Cardiac muscle cell (in vitro differentiated cells and primary cell): Measurements from ENCODE around the gene TCF7. TPM values are rescaled to one million over a fixed set of nuclear protein-coding genes. Genes with fewer than 3 reads are reported as not detected.

Experiments used
- DNase-seq, 2 donors: peaks; one replicate each; pipeline versions ENCODE4 v3.0.0 to v3.0.0-alpha.2; 2010 to 2017; ENCODE audit warnings: low read depth in 1 of 2, low spot score in 1 of 2
- H3K27ac ChIP-seq: fragments of 200-600 bp; sonication (generic); 2 replicates; pipeline ENCODE4 v1.5.1; 2016
- H3K27me3 ChIP-seq: fragments of 200-600 bp; sonication (generic); 2 replicates; pipeline ENCODE4 v1.6.0; 2016; ENCODE audit warnings: control low read depth
- H3K36me3 ChIP-seq: fragments of 200-600 bp; sonication (generic); 2 replicates; pipeline ENCODE4 v1.5.1; 2016; ENCODE audit warnings: control low read depth
- H3K4me1 ChIP-seq: fragments of 200-600 bp; sonication (generic); 2 replicates; pipeline ENCODE4 v1.8.1; 2017; ENCODE audit warnings: low read depth, mild to moderate bottlenecking, mixed run types
- H3K4me3 ChIP-seq: fragments of 200-600 bp; sonication (generic); 2 replicates; pipeline ENCODE4 v1.5.1; 2016; ENCODE audit warnings: mild to moderate bottlenecking
- H3K9me3 ChIP-seq: fragments of 200-600 bp; sonication (generic); 2 replicates; pipeline ENCODE4 v1.5.1; 2017; ENCODE audit warnings: low read depth, mild to moderate bottlenecking, control low read depth
- CTCF ChIP-seq: IDR thresholded peaks from 2 replicates; pipeline ENCODE4 v1.5.1; 2012; ENCODE audit warnings: low read depth, mild to moderate bottlenecking, low read length
- polyA plus RNA-seq: library from polyadenylated mRNA; unstranded; fragments of >200 nt; fragmentation: Nextera tagmentation; extraction: Ambion mirVana; gene quantifications from 2 replicates; pipeline ENCODE4 v1.2.1, GENCODE V29; 2016
- total RNA-seq: library from RNA; depleted of rRNA; stranded (reverse); fragments of >200 nt; gene quantifications from 2 replicates; pipeline ENCODE4 v1.2.3, GENCODE V29; 2016

Gene TCF7
- total and polyA plus RNA-seq, 2 experiments from 2014 or later, result 6.8 to 28.9 TPM

- Histone ChIP-seq H3K27me3 (no peaks in the 10 kb centered on the region), H3K4me3 (no peak overlapping the region), H3K9me3 (no peaks in the 10 kb centered on the region), H3K36me3 (no peaks in the 10 kb centered on the region), H3K27ac (no peak overlapping the region), H3K4me1 (no peaks in the 10 kb centered on the region)
- TF ChIP-seq CTCF, result no peak
- DNase-seq, result no peak
Measured at GRCh38 chr5:134086225-134086942, 28.1 kb upstream of the TCF7 start.

DNA sequence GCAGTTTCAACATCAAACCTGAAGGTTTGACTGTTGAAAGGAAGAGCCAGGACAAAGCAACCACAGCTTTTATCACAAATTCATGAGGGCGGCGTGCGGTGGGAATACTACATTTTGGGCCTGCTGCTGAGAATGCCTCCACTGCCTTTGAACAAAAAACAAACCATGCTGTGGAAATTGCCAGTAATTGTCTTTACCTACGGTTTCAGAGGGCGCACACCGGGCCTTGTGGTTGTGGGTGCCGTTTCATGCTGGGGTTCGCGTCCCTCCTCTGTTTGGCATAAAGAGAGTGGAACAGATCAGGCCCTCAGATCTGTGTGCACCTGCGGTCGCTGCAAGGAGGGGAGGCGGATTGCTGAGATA lies 27.6 kb upstream of the TCF7 start:
- no peaks in the 10 kb centered on the region for H3K4me1 ChIP-seq
- no peak overlapping the region for H3K27ac ChIP-seq
- no peaks in the 10 kb centered on the region for H3K36me3 ChIP-seq
- H3K9me3 ChIP-seq, result no peaks in the 10 kb centered on the region
- no peaks in the 10 kb centered on the region for H3K27me3 ChIP-seq
- TF ChIP-seq CTCF, result no peak
- H3K4me3 ChIP-seq, result no peak overlapping the region
- no peak for DNase-seq

DNA sequence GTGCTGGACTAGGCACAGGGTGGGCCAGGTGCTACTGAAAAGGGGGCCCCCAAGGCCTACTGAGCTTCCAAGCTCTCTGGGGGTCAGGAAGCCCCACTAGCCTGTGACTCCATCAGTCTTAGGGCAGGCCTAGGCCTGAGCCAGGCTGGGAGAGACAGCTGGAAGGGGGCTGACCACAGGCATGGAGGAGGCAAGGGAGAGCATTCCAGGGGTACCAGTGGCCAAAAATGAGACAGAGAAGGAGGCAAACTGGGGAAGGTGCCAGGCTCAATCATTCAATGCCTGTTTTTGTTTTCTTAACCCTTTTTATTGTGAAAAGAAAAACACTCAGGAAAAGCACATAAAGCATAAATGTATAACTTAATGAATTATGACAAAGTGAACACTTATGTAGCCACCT lies 26.2 kb upstream of the TCF7 start:
- no peak overlapping the region for H3K27ac ChIP-seq
- H3K4me1 ChIP-seq, result no peaks in the 10 kb centered on the region
- TF ChIP-seq CTCF, result no peak
- H3K27me3 ChIP-seq, result no peaks in the 10 kb centered on the region
- no peaks in the 10 kb centered on the region for H3K36me3 ChIP-seq
- no peak overlapping the region for H3K4me3 ChIP-seq
- DNase-seq, result peak in 1 of 2 donors; percentile 37
- no peaks in the 10 kb centered on the region for H3K9me3 ChIP-seq

DNA sequence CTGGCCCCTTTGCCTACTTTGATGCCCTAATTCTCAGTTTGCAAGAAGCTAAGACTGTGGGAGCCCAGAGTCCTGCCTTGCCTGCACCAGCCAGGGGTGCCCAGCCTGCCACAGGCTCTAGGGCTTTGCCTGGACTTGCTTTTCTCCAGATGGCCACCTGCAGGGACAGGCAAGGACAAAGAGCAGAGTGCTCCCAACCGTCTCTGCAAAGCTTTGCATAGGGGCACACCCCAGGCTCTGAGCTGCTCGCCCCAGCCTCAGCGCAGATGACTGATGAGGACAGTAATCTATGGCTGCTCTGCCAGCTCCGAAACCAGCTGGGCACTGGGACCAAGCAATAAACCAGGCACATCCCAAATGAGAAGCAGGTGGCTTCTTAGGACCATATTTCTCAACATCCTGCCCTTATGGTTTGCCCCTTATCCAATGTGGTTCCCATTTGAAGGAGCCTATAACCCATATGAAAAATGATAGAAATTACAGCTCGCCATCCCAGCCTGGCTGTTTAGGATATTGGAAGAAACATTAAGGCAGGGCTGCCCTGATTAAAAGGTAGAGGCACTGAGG lies 25.4 kb upstream of the TCF7 start:
- DNase-seq, result no peak
- Histone ChIP-seq H3K9me3 (no peaks in the 10 kb centered on the region), H3K4me1 (no peaks in the 10 kb centered on the region), H3K27ac (no peak overlapping the region), H3K4me3 (no peak overlapping the region), H3K27me3 (no peaks in the 10 kb centered on the region), H3K36me3 (no peaks in the 10 kb centered on the region)
- TF ChIP-seq CTCF, result no peak

DNA sequence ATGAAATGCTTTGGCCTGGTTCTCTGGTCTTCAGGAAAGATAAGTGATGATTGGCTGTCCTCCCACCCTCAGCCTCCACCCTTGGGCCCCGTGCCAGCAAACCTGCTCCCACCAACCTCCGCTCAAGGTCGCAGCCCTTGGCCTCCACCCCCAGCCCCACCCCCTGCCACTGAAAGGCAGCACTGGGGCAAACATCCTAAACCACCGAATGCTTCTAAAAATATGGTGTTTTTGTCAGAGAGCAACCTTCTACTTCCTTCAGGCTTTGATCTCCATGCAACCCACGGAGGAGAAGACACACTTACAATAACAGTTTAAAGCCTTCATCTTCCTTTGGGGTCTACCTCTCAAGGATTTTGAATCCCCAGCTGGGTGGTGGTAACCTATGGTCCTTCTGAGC lies 24.0 kb upstream of the TCF7 start:
- TF ChIP-seq CTCF, result no peak
- Histone ChIP-seq H3K27me3 (no peaks in the 10 kb centered on the region), H3K36me3 (no peaks in the 10 kb centered on the region), H3K4me1 (no peaks in the 10 kb centered on the region), H3K27ac (no peak overlapping the region), H3K4me3 (no peak overlapping the region), H3K9me3 (no peaks in the 10 kb centered on the region)
- no peak for DNase-seq
